ENCODE measurements around the gene CCDC18.
"Not testable (repeated sequence)": the region's sequence is repeated elsewhere in the genome, so short reads cannot be mapped to it uniquely, and the experiment has no call there.

Gene CCDC18

GRCh38 chr1:93152835-93153234 is 27.7 kb upstream of the CCDC18 start:
- Histone ChIP-seq H3K9me3 (ENCODE audit: control insufficient read depth, low read depth, low read length) (no peaks in the 10 kb centered on the region), H3K4me3 (ENCODE audit: low read length) (no peak overlapping the region), H3K27me3 (ENCODE audit: control insufficient read depth, insufficient read depth, low read length) (no peaks in the 10 kb centered on the region), H3K36me3 (ENCODE audit: control insufficient read depth, low read depth, low read length) (peaks cover 11% of the 10 kb centered on the region), H3K9ac (ENCODE audit: low read length) (no peak overlapping the region), H3K4me1 (ENCODE audit: control insufficient read depth, low read depth, low read length) (peaks cover 4% of the 10 kb centered on the region), H3K27ac (ENCODE audit: low read length) (no peak overlapping the region)

- no peaks in the 10 kb centered on the region for H3K27me3 ChIP-seq (ENCODE audit: control insufficient read depth, insufficient read depth, low read length)
- no peak overlapping the region for H3K4me3 ChIP-seq (ENCODE audit: low read length)
- peaks cover 4% of the 10 kb centered on the region for H3K4me1 ChIP-seq (ENCODE audit: control insufficient read depth, low read depth, low read length)
- no peak overlapping the region for H3K9ac ChIP-seq (ENCODE audit: low read length)
- H3K9me3 ChIP-seq (ENCODE audit: control insufficient read depth, low read depth, low read length) = no peaks in the 10 kb centered on the region
- H3K27ac ChIP-seq (ENCODE audit: low read length) = no peak overlapping the region
- H3K36me3 ChIP-seq (ENCODE audit: control insufficient read depth, low read depth, low read length) = peaks cover 13% of the 10 kb centered on the region
Observed at GRCh38 chr1:93154898-93155297, 25.6 kb upstream of the CCDC18 start.

- Histone ChIP-seq H3K9me3 (ENCODE audit: control insufficient read depth, low read depth, low read length) (no peaks in the 10 kb centered on the region), H3K36me3 (ENCODE audit: control insufficient read depth, low read depth, low read length) (peaks cover 14% of the 10 kb centered on the region), H3K4me3 (ENCODE audit: low read length) (no peak overlapping the region), H3K27ac (ENCODE audit: low read length) (no peak overlapping the region), H3K4me1 (ENCODE audit: control insufficient read depth, low read depth, low read length) (peaks cover 4% of the 10 kb centered on the region), H3K27me3 (ENCODE audit: control insufficient read depth, insufficient read depth, low read length) (no peaks in the 10 kb centered on the region), H3K9ac (ENCODE audit: low read length) (no peak overlapping the region)
Observed at GRCh38 chr1:93155335-93155734, 25.2 kb upstream of the CCDC18 start.

- Histone ChIP-seq H3K27ac (ENCODE audit: low read length) (no peak overlapping the region), H3K9ac (ENCODE audit: low read length) (no peak overlapping the region), H3K27me3 (ENCODE audit: control insufficient read depth, insufficient read depth, low read length) (no peaks in the 10 kb centered on the region), H3K4me3 (ENCODE audit: low read length) (no peak overlapping the region), H3K4me1 (ENCODE audit: control insufficient read depth, low read depth, low read length) (peaks cover 4% of the 10 kb centered on the region), H3K36me3 (ENCODE audit: control insufficient read depth, low read depth, low read length) (peaks cover 10% of the 10 kb centered on the region), H3K9me3 (ENCODE audit: control insufficient read depth, low read depth, low read length) (no peaks in the 10 kb centered on the region)
Observed at GRCh38 chr1:93159337-93159736, 21.2 kb upstream of the CCDC18 start.

GRCh38 chr1:93163314-93163713 is 17.2 kb upstream of the CCDC18 start:
- H3K9me3 ChIP-seq (ENCODE audit: control insufficient read depth, low read depth, low read length); H3K9ac ChIP-seq (ENCODE audit: low read length); H3K4me1 ChIP-seq (ENCODE audit: control insufficient read depth, low read depth, low read length); H3K27ac ChIP-seq (ENCODE audit: low read length); H3K36me3 ChIP-seq (ENCODE audit: control insufficient read depth, low read depth, low read length); H3K27me3 ChIP-seq (ENCODE audit: control insufficient read depth, insufficient read depth, low read length); H3K4me3 ChIP-seq (ENCODE audit: low read length): not testable (repeated sequence)

- Histone ChIP-seq H3K9ac (ENCODE audit: low read length) (no peak overlapping the region), H3K9me3 (ENCODE audit: control insufficient read depth, low read depth, low read length) (no peaks in the 10 kb centered on the region), H3K4me3 (ENCODE audit: low read length) (no peak overlapping the region), H3K27ac (ENCODE audit: low read length) (no peak overlapping the region), H3K27me3 (ENCODE audit: control insufficient read depth, insufficient read depth, low read length) (no peaks in the 10 kb centered on the region), H3K36me3 (ENCODE audit: control insufficient read depth, low read depth, low read length) (peaks cover under 1% of the 10 kb centered on the region), H3K4me1 (ENCODE audit: control insufficient read depth, low read depth, low read length) (no peaks in the 10 kb centered on the region)
Observed at GRCh38 chr1:93164816-93165215, 15.7 kb upstream of the CCDC18 start.

GRCh38 chr1:93165895-93166294 is 14.6 kb upstream of the CCDC18 start:
- not testable (repeated sequence) for H3K36me3 ChIP-seq (ENCODE audit: control insufficient read depth, low read depth, low read length); H3K9ac ChIP-seq (ENCODE audit: low read length); H3K4me3 ChIP-seq (ENCODE audit: low read length); H3K27ac ChIP-seq (ENCODE audit: low read length); H3K27me3 ChIP-seq (ENCODE audit: control insufficient read depth, insufficient read depth, low read length); H3K4me1 ChIP-seq (ENCODE audit: control insufficient read depth, low read depth, low read length); H3K9me3 ChIP-seq (ENCODE audit: control insufficient read depth, low read depth, low read length)

GRCh38 chr1:93167006-93167405 is 13.5 kb upstream of the CCDC18 start:
- Histone ChIP-seq H3K4me1 (ENCODE audit: control insufficient read depth, low read depth, low read length) (no peaks in the 10 kb centered on the region), H3K9me3 (ENCODE audit: control insufficient read depth, low read depth, low read length) (no peaks in the 10 kb centered on the region), H3K36me3 (ENCODE audit: control insufficient read depth, low read depth, low read length) (no peaks in the 10 kb centered on the region), H3K27me3 (ENCODE audit: control insufficient read depth, insufficient read depth, low read length) (no peaks in the 10 kb centered on the region), H3K9ac (ENCODE audit: low read length) (no peak overlapping the region), H3K27ac (ENCODE audit: low read length) (no peak overlapping the region), H3K4me3 (ENCODE audit: low read length) (no peak overlapping the region)

GRCh38 chr1:93170141-93170678 is 10.3 kb upstream of the CCDC18 start:
- H3K9me3 ChIP-seq (ENCODE audit: control insufficient read depth, low read depth, low read length); H3K9ac ChIP-seq (ENCODE audit: low read length); H3K36me3 ChIP-seq (ENCODE audit: control insufficient read depth, low read depth, low read length); H3K4me1 ChIP-seq (ENCODE audit: control insufficient read depth, low read depth, low read length); H3K4me3 ChIP-seq (ENCODE audit: low read length); H3K27me3 ChIP-seq (ENCODE audit: control insufficient read depth, insufficient read depth, low read length); H3K27ac ChIP-seq (ENCODE audit: low read length): not testable (repeated sequence)

GRCh38 chr1:93171549-93172034 is 8.9 kb upstream of the CCDC18 start:
- Histone ChIP-seq H3K4me3 (ENCODE audit: low read length) (no peak overlapping the region), H3K36me3 (ENCODE audit: control insufficient read depth, low read depth, low read length) (no peaks in the 10 kb centered on the region), H3K27ac (ENCODE audit: low read length) (no peak overlapping the region), H3K9me3 (ENCODE audit: control insufficient read depth, low read depth, low read length) (no peaks in the 10 kb centered on the region), H3K9ac (ENCODE audit: low read length) (no peak overlapping the region), H3K4me1 (ENCODE audit: control insufficient read depth, low read depth, low read length) (no peaks in the 10 kb centered on the region), H3K27me3 (ENCODE audit: control insufficient read depth, insufficient read depth, low read length) (no peaks in the 10 kb centered on the region)

- Histone ChIP-seq H3K4me3 (ENCODE audit: low read length) (no peak overlapping the region), H3K9ac (ENCODE audit: low read length) (no peak overlapping the region), H3K4me1 (ENCODE audit: control insufficient read depth, low read depth, low read length) (no peaks in the 10 kb centered on the region), H3K27ac (ENCODE audit: low read length) (no peak overlapping the region), H3K27me3 (ENCODE audit: control insufficient read depth, insufficient read depth, low read length) (no peaks in the 10 kb centered on the region), H3K36me3 (ENCODE audit: control insufficient read depth, low read depth, low read length) (no peaks in the 10 kb centered on the region), H3K9me3 (ENCODE audit: control insufficient read depth, low read depth, low read length) (no peaks in the 10 kb centered on the region)
Observed at GRCh38 chr1:93172778-93173177, 7.7 kb upstream of the CCDC18 start.

GRCh38 chr1:93174638-93175037 is 5.9 kb upstream of the CCDC18 start:
- H3K4me3 ChIP-seq (ENCODE audit: low read length); H3K9ac ChIP-seq (ENCODE audit: low read length); H3K27me3 ChIP-seq (ENCODE audit: control insufficient read depth, insufficient read depth, low read length); H3K4me1 ChIP-seq (ENCODE audit: control insufficient read depth, low read depth, low read length); H3K27ac ChIP-seq (ENCODE audit: low read length); H3K36me3 ChIP-seq (ENCODE audit: control insufficient read depth, low read depth, low read length); H3K9me3 ChIP-seq (ENCODE audit: control insufficient read depth, low read depth, low read length): not testable (repeated sequence)
